Measurements from ENCODE around the gene PACRG.

GRCh38 chr6:162998777-162999176 is 271.0 kb downstream of the PACRG start:
- no peak for TF ChIP-seq CTCF (IDR thresholded peaks at IDR 0.05)
- no peak for TF ChIP-seq REST (IDR thresholded peaks at IDR 0.05; ENCODE audit: insufficient read depth in 1 of 2, low read depth in 2 of 2, low read length in 1 of 2)
- TF ChIP-seq SIN3A (IDR thresholded peaks at IDR 0.05; ENCODE audit: borderline replicate concordance, insufficient read depth, low read depth, low read length) = no peak
- TF ChIP-seq TCF7L2 (IDR thresholded peaks at IDR 0.05; ENCODE audit: low read depth, low read length) = no peak
- TF ChIP-seq POLR2AphosphoS5 (IDR thresholded peaks at IDR 0.05; ENCODE audit: low read depth, low read length) = no peak
